Measurements from ENCODE around the gene STARD13. TPM values are rescaled to one million over a fixed set of nuclear protein-coding genes. Genes with fewer than 3 reads are reported as not detected.
A peak's percentile ranks its signal among the peaks of the same experiment; 100 is the strongest.

The STARD13 gene
- total RNA-seq, 1 experiment from 2014 or later = 26.6 TPM

DNA sequence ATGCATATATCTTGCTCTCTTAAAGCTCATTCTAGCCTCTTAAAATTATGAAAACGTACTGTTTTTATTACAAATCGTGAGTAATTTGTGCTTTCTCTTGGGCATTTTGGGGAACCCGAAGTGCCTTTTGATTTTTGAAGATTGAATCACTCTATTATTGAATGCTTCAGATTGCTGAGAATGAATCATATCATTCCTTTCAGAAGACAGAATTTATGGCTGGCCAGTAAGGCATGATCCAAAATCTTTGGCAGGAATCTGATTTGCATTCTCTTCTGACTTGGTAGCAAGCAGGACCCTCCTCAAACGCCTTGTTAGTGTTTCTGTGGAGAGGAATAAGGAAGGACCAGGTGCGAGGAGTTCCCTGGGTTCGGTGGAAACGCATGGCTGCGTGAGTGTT lies 49.5 kb downstream of the STARD13 start:
- intact Hi-C loops (cut with micrococcal nuclease) = loop anchor here (5.0 kb wide), 1 partner anchor 46 kb away; no protein-coding TSS in a partner anchor
- peak overlapping the region; percentile 69 for H3K4me2 ChIP-seq (ENCODE audit: low read length)
- POLR2A ChIA-PET (ENCODE audit: unreplicated experiment) = no interaction called here
- H3K36me3 ChIP-seq (ENCODE audit: low read depth, low read length) = peaks cover 29% of the 10 kb centered on the region
- H4K20me1 ChIP-seq (ENCODE audit: low read length) = no peaks in the 10 kb centered on the region
- BruUV-seq (replicated peaks) = no TSS peak
- H2AFZ ChIP-seq (ENCODE audit: low read length) = no peak overlapping the region
- H3K79me2 ChIP-seq (ENCODE audit: low read length) = peaks cover 62% of the 10 kb centered on the region
- H3F3A ChIP-seq (ENCODE audit: low read length, unreplicated experiment) = no peaks in the 10 kb centered on the region
- H3K9me3 ChIP-seq (ENCODE audit: low read length) = 0 out of 2 replicates have a peak, but pooled peaks cover 8% of the 10 kb centered on the region
- peaks cover 43% of the 10 kb centered on the region for H3K4me1 ChIP-seq (ENCODE audit: insufficient read depth, low read length)
- H3K9me2 ChIP-seq (replicated peaks; ENCODE audit: low read length) = no peaks in the 10 kb centered on the region
- H3K9ac ChIP-seq (ENCODE audit: low read length) = no peak overlapping the region
- DNase-seq = peak; percentile 85
- CTCF ChIA-PET = no interaction called here
- H3K4me3 ChIP-seq (ENCODE audit: low read length) = peak overlapping the region; percentile 41; the same call in 1 of the 2 replicates
- ATAC-seq = peak; percentile 78
- TF ChIP-seq CTCF (conservative IDR thresholded peaks at IDR 0.05; ENCODE audit: low read depth, low read length) = no peak
- no peak for TF ChIP-seq EZH2 (IDR thresholded peaks at IDR 0.05; ENCODE audit: low read length, unreplicated experiment)
- no peak for TF ChIP-seq EZH2phosphoT487 (IDR thresholded peaks at IDR 0.05; ENCODE audit: borderline replicate concordance, low read length)
- H3K27ac ChIP-seq (ENCODE audit: low read length) = peak overlapping the region; percentile 61
- H3K27me3 ChIP-seq (ENCODE audit: low read length) = no peaks in the 10 kb centered on the region

DNA sequence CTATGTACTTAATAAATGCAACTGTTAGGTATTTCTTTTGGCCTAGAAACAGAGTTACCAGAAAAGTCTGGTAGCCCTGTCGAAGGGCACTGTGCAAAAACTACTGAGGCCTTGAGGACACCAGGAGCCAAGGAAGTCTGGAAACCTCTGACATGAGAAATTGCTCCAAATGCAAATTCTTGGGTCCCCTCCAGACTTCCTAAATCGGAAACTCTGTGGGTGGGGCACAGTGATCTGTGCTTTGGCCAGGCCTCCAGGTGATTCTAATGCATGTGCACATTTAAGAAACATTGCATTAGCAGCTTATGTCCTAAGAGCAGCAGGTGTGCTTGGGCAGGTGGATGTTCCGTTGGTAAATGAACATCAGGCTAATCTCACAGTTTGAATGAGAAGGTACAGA lies 50.0 kb downstream of the STARD13 start:
- intact Hi-C loops (cut with micrococcal nuclease) = loop anchor here (5.0 kb wide), 1 partner anchor 47 kb away; no protein-coding TSS in a partner anchor
- TF ChIP-seq EZH2 (IDR thresholded peaks at IDR 0.05; ENCODE audit: low read length, unreplicated experiment) (no peak), CTCF (conservative IDR thresholded peaks at IDR 0.05; ENCODE audit: low read depth, low read length) (no peak), EZH2phosphoT487 (IDR thresholded peaks at IDR 0.05; ENCODE audit: borderline replicate concordance, low read length) (no peak)
- Histone ChIP-seq H3K9me2 (replicated peaks; ENCODE audit: low read length) (no peaks in the 10 kb centered on the region), H3K36me3 (ENCODE audit: low read depth, low read length) (peaks cover 25% of the 10 kb centered on the region), H2AFZ (ENCODE audit: low read length) (no peak overlapping the region), H3K9ac (ENCODE audit: low read length) (no peak overlapping the region), H3K79me2 (ENCODE audit: low read length) (peaks cover 58% of the 10 kb centered on the region; the same call in 1 of the 2 replicates), H3F3A (ENCODE audit: low read length, unreplicated experiment) (no peaks in the 10 kb centered on the region), H3K4me1 (ENCODE audit: insufficient read depth, low read length) (peaks cover 47% of the 10 kb centered on the region), H4K20me1 (ENCODE audit: low read length) (no peaks in the 10 kb centered on the region), H3K9me3 (ENCODE audit: low read length) (0 out of 2 replicates have a peak, but pooled peaks cover 4% of the 10 kb centered on the region), H3K27me3 (ENCODE audit: low read length) (no peaks in the 10 kb centered on the region), H3K4me2 (ENCODE audit: low read length) (peak overlapping the region; percentile 69), H3K27ac (ENCODE audit: low read length) (peak overlapping the region; percentile 61), H3K4me3 (ENCODE audit: low read length) (peak overlapping the region; percentile 41; the same call in 1 of the 2 replicates)
- ATAC-seq (peak; percentile 21), DNase-seq (peak; percentile 49)
- BruUV-seq (replicated peaks) = no TSS peak
- ChIA-PET CTCF (no interaction called here), POLR2A (ENCODE audit: unreplicated experiment) (no interaction called here)

DNA sequence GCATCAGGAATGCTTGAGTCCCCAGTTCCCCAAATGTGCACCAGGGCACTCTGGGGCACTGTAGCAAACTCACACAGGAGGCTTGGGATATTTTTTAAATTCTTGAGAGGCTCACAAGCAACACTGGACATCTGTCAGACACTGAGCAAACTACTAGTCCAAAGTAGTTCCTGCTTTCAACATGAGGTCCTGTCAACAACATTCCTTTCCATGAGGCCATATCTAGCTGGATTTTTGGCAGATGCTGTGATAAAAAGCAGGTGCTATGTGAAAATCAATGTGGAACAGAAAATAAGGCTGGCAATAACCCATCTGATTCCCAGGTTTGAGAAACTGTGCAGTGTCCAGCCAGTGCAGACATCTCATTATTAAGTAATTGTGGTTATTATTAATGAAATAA lies 50.5 kb downstream of the STARD13 start:
- Histone ChIP-seq H3K4me1 (ENCODE audit: insufficient read depth, low read length) (peaks cover 52% of the 10 kb centered on the region), H4K20me1 (ENCODE audit: low read length) (no peaks in the 10 kb centered on the region), H3K4me3 (ENCODE audit: low read length) (no peak overlapping the region), H3K79me2 (ENCODE audit: low read length) (peaks cover 53% of the 10 kb centered on the region; the same call in 1 of the 2 replicates), H3F3A (ENCODE audit: low read length, unreplicated experiment) (no peaks in the 10 kb centered on the region), H3K27me3 (ENCODE audit: low read length) (no peaks in the 10 kb centered on the region), H3K9me2 (replicated peaks; ENCODE audit: low read length) (no peaks in the 10 kb centered on the region), H2AFZ (ENCODE audit: low read length) (no peak overlapping the region), H3K9ac (ENCODE audit: low read length) (no peak overlapping the region), H3K36me3 (ENCODE audit: low read depth, low read length) (peaks cover 21% of the 10 kb centered on the region), H3K9me3 (ENCODE audit: low read length) (no peaks in the 10 kb centered on the region), H3K4me2 (ENCODE audit: low read length) (peak overlapping the region; percentile 12; the same call in 1 of the 2 replicates), H3K27ac (ENCODE audit: low read length) (peak overlapping the region; percentile 61)
- CTCF ChIA-PET = no interaction called here
- BruUV-seq (replicated peaks) = no TSS peak
- POLR2A ChIA-PET (ENCODE audit: unreplicated experiment) = no interaction called here
- ATAC-seq (no peak), DNase-seq (peak; percentile 27)
- TF ChIP-seq EZH2phosphoT487 (IDR thresholded peaks at IDR 0.05; ENCODE audit: borderline replicate concordance, low read length) (no peak), CTCF (conservative IDR thresholded peaks at IDR 0.05; ENCODE audit: low read depth, low read length) (no peak), EZH2 (IDR thresholded peaks at IDR 0.05; ENCODE audit: low read length, unreplicated experiment) (no peak)
- intact Hi-C loops (cut with micrococcal nuclease) = loop anchor here (5.0 kb wide), 1 partner anchor 47 kb away; no protein-coding TSS in a partner anchor
